Osteocyte (in vitro differentiated cells): ENCODE results near the gene SATB2. TPM values are rescaled to one million over a fixed set of nuclear protein-coding genes. Genes with fewer than 3 reads are reported as not detected.

Experiments
- DNase-seq: peaks from one replicate; pipeline ENCODE4 v3.0.0; 2021; ENCODE audit warnings: mixed read lengths; ENCODE audit not compliant: unreplicated experiment; ENCODE audit errors: extremely low spot score
- H3K27ac Mint-ChIP-seq: one replicate; pipeline ENCODE4 v1.8.0; 2021; ENCODE audit warnings: mild to moderate bottlenecking, mixed read lengths; ENCODE audit not compliant: unreplicated experiment
- H3K27me3 Mint-ChIP-seq: one replicate; pipeline ENCODE4 v1.8.0; 2021; ENCODE audit warnings: mixed read lengths; ENCODE audit not compliant: unreplicated experiment
- H3K36me3 Mint-ChIP-seq: one replicate; pipeline ENCODE4 v1.8.0; 2021; ENCODE audit warnings: mixed read lengths; ENCODE audit not compliant: unreplicated experiment
- H3K4me1 Mint-ChIP-seq: one replicate; pipeline ENCODE4 v1.8.0; 2021; ENCODE audit warnings: mixed read lengths; ENCODE audit not compliant: unreplicated experiment
- H3K4me3 Mint-ChIP-seq: one replicate; pipeline ENCODE4 v1.8.0; 2021; ENCODE audit warnings: mild to moderate bottlenecking, moderate library complexity, mixed read lengths; ENCODE audit not compliant: unreplicated experiment
- H3K9me3 Mint-ChIP-seq: one replicate; pipeline ENCODE4 v1.8.0; 2021; ENCODE audit warnings: mixed read lengths; ENCODE audit not compliant: unreplicated experiment
- total RNA-seq: library from RNA; stranded (reverse); gene quantifications from 2 replicates; pipeline ENCODE4 v1.2.1, GENCODE V29; 2021
- TF ChIP-seq, protein P1 (sequence below): fragments of 200-600 bp; sonication (generic); IDR thresholded peaks from 2 replicates; pipeline ENCODE4 v1.5.0; 2021; ENCODE audit warnings: antibody characterized with exemption, mild to moderate bottlenecking, moderate library complexity

SATB2 gene
- total RNA-seq, 1 donor from 2014 or later = 11.6 TPM

DNA sequence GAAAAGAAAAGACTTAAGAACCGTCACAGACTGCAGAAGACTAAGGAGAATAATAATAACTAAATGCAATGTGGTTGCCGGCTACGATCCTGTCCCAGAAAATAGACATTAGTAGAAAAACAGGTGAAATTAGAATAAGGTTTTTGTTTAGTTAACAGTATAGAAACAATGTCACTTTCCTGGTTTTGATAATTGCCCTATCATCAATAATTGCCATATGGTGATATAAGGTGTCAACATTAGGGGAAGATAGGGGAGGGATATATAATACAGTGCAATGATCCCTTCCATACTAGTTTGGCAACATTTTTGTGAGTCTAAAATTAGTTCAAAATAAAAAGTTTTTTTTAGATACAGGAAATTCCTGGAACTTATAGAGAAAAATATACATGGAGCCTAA lies 144.8 kb downstream of the SATB2 start:
- H3K27me3 Mint-ChIP-seq = no peaks in the 10 kb centered on the region
- TF ChIP-seq, protein P1, sequence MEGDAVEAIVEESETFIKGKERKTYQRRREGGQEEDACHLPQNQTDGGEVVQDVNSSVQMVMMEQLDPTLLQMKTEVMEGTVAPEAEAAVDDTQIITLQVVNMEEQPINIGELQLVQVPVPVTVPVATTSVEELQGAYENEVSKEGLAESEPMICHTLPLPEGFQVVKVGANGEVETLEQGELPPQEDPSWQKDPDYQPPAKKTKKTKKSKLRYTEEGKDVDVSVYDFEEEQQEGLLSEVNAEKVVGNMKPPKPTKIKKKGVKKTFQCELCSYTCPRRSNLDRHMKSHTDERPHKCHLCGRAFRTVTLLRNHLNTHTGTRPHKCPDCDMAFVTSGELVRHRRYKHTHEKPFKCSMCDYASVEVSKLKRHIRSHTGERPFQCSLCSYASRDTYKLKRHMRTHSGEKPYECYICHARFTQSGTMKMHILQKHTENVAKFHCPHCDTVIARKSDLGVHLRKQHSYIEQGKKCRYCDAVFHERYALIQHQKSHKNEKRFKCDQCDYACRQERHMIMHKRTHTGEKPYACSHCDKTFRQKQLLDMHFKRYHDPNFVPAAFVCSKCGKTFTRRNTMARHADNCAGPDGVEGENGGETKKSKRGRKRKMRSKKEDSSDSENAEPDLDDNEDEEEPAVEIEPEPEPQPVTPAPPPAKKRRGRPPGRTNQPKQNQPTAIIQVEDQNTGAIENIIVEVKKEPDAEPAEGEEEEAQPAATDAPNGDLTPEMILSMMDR = no peak
- no peak for DNase-seq
- no peaks in the 10 kb centered on the region for H3K4me1 Mint-ChIP-seq
- H3K27ac Mint-ChIP-seq = no peak overlapping the region
- H3K9me3 Mint-ChIP-seq = no peaks in the 10 kb centered on the region
- no peak overlapping the region for H3K4me3 Mint-ChIP-seq
- H3K36me3 Mint-ChIP-seq = peaks cover 7% of the 10 kb centered on the region

DNA sequence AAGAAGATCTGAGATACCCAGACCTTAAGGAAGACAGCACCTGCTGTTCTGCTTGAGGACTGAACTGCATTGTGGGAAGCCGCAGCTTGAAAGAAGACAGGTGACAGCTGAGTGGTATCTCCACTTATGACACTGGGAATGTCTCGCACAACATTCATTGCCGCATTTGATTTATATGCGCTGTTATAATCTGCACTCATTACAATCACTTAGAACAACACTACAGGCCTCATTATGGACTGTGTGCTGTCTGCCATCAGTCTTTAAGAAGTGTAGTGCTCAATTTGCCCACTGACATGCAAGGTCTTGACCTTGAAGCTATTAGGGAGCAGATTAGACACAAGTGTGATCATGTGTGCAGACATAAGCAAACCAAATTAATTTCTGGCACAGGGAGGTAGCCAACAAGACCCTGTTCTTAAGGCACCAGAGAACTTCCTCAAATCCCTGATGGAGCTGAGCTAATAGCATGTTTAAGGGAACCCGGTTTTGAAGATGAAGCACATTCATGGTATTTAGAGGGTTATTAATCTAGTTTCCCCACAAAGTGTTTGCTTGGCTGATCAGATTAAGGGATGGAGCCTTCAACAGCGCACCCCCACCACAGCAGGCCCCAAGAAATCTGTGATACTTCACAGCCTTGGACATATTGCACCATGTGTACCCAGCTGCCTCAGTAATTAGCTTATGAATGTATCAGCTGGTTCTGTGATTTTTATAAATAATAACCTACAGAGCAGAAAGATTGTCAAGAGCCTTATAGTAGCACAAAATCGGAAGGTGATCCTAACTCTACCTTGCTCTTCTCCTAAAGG lies 146.8 kb downstream of the SATB2 start:
- Mint-ChIP-seq H3K9me3 (no peaks in the 10 kb centered on the region), H3K36me3 (peaks cover 3% of the 10 kb centered on the region), H3K27me3 (no peaks in the 10 kb centered on the region), H3K4me1 (no peaks in the 10 kb centered on the region), H3K27ac (no peak overlapping the region), H3K4me3 (no peak overlapping the region)
- TF ChIP-seq, protein P1 = no peak
- DNase-seq = no peak

DNA sequence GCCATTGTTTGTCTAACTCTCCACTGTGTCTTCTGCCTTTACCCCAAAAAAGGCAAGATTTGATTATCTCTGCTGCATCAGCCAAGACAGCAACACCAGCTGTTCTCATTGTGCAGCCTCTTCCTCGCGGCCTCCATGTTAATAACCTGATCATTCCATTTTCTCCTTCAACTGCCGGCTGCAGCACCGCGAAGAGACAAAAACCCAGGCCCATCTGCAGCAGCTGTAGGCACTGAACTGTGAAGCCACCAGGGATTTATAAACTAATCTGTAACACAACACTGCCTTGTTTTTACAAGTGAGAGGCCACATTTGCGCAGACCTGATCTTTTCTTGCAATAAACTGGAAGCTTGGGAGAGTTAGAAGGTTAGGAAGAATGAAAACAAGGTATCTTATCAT lies 147.8 kb downstream of the SATB2 start:
- H3K27me3 Mint-ChIP-seq = no peaks in the 10 kb centered on the region
- H3K36me3 Mint-ChIP-seq = peaks cover 3% of the 10 kb centered on the region
- no peak overlapping the region for H3K4me3 Mint-ChIP-seq
- H3K4me1 Mint-ChIP-seq = no peaks in the 10 kb centered on the region
- DNase-seq = no peak
- TF ChIP-seq, protein P1 = no peak
- no peaks in the 10 kb centered on the region for H3K9me3 Mint-ChIP-seq
- no peak overlapping the region for H3K27ac Mint-ChIP-seq

DNA sequence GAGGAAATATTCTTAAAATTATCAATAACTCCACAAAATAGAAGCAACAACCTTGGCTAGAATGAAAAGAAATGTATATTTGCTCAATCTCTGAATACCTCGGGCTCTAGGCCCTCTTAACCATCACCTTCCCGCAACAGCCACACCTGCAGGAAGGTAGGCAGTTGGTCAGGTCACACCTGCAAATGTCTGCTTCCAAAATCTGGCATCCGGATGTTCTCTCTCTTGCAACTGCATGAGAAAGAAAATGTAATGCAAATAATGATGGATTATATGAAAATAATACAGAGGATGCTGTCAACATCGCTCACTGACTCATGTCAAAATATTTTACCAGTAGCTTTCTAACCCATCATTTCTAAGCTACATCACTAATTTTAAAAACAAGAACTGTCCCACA lies 148.3 kb downstream of the SATB2 start:
- H3K27ac Mint-ChIP-seq = no peak overlapping the region
- H3K36me3 Mint-ChIP-seq = peaks cover 3% of the 10 kb centered on the region
- DNase-seq = no peak
- no peaks in the 10 kb centered on the region for H3K9me3 Mint-ChIP-seq
- H3K27me3 Mint-ChIP-seq = no peaks in the 10 kb centered on the region
- H3K4me1 Mint-ChIP-seq = no peaks in the 10 kb centered on the region
- TF ChIP-seq, protein P1 = no peak
- H3K4me3 Mint-ChIP-seq = no peak overlapping the region

DNA sequence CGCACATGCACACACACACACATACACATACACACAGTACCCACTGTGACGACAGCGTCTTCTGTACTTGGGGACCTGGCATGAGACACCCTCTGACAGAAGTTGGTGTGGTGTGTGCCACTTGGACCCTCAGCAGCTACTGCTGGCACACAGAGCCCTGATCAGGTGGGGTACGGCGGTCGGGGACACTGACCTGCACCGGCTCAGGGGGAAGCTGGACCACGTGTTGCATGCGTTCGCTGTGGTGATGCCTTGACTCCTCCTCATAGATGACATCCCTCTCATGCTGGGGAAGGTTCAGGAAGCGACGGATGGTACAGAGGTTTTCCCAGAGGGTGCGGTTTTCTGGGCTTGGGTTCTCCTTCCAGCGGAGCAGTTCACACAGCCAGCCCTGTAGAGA lies 149.2 kb downstream of the SATB2 start:
- Mint-ChIP-seq H3K27me3 (no peaks in the 10 kb centered on the region), H3K36me3 (peaks cover 3% of the 10 kb centered on the region), H3K4me3 (no peak overlapping the region), H3K4me1 (no peaks in the 10 kb centered on the region), H3K27ac (no peak overlapping the region), H3K9me3 (no peaks in the 10 kb centered on the region)
- TF ChIP-seq, protein P1 = no peak
- no peak for DNase-seq
